GM23338 (cell line): Measurements from ENCODE around the gene GMPR. TPM values are rescaled to one million over a fixed set of nuclear protein-coding genes. Genes with fewer than 3 reads are reported as not detected.

ENCODE experiments used
- ATAC-seq: fragments of 200-7000 bp; cut with Tn5 transposase; 3 replicates; pipeline ENCODE4 v1.9.1; 2020
- DNase-seq: peaks from one replicate; pipeline ENCODE4 v3.0.0-alpha.2; 2015; ENCODE audit warnings: low spot score
- H2AFZ ChIP-seq: fragments of 200-600 bp; sonication (generic); 2 replicates; pipeline ENCODE4 v1.8.0; 2016; ENCODE audit warnings: antibody characterized with exemption, mild to moderate bottlenecking, moderate library complexity
- H3F3A ChIP-seq: fragments of 200-600 bp; sonication (generic); replicated peaks from 2 replicates; pipeline ENCODE4 v1.8.0; 2017; ENCODE audit warnings: antibody characterized with exemption, mixed run types, low read depth
- H3K27ac ChIP-seq: fragments of 200-600 bp; sonication (generic); 2 replicates; pipeline ENCODE4 v1.6.1; 2016; ENCODE audit warnings: low read depth
- H3K27me3 ChIP-seq: fragments of 200-600 bp; sonication (generic); 2 replicates; pipeline ENCODE4 v1.8.0; 2016; ENCODE audit warnings: mild to moderate bottlenecking, mixed run types, moderate library complexity; ENCODE audit not compliant: insufficient read depth
- H3K36me3 ChIP-seq: fragments of 200-600 bp; sonication (generic); 2 replicates; pipeline ENCODE4 v1.8.0; 2016; ENCODE audit warnings: mild to moderate bottlenecking; ENCODE audit not compliant: insufficient read depth
- H3K4me1 ChIP-seq: fragments of 200-600 bp; sonication (generic); 2 replicates; pipeline ENCODE4 v1.8.0; 2016; ENCODE audit warnings: mild to moderate bottlenecking, moderate library complexity; ENCODE audit not compliant: insufficient read depth
- H3K4me2 ChIP-seq: fragments of 200-600 bp; sonication (generic); 2 replicates; pipeline ENCODE4 v1.7.1; 2017; ENCODE audit warnings: mixed run types
- H3K4me3 ChIP-seq: fragments of 200-600 bp; sonication (generic); 2 replicates; pipeline ENCODE4 v1.6.1; 2016; ENCODE audit warnings: mixed run types
- H3K79me2 ChIP-seq: fragments of 200-600 bp; sonication (generic); replicated peaks from 2 replicates; pipeline ENCODE4 v1.8.0; 2017; ENCODE audit warnings: mild to moderate bottlenecking; ENCODE audit not compliant: insufficient read depth
- H3K9me2 ChIP-seq: fragments of 200-600 bp; sonication (generic); 2 replicates; pipeline ENCODE4 v1.8.0; 2017; ENCODE audit not compliant: insufficient read depth
- H4K20me1 ChIP-seq: fragments of 200-600 bp; sonication (generic); replicated peaks from 2 replicates; pipeline ENCODE4 v1.8.0; 2017; ENCODE audit warnings: mild to moderate bottlenecking; ENCODE audit not compliant: insufficient read depth
- H3K27ac Mint-ChIP-seq: 2 replicates; pipeline ENCODE4 v1.8.0; 2020; ENCODE audit warnings: inconsistent platforms, mild to moderate bottlenecking, moderate library complexity, mixed read lengths
- H3K27me3 Mint-ChIP-seq: 3 replicates; pipeline ENCODE4 v1.8.0; 2022; ENCODE audit warnings: low read depth, mild to moderate bottlenecking, moderate library complexity, mixed read lengths, inconsistent platforms; ENCODE audit not compliant: insufficient read depth, poor library complexity
- H3K36me3 Mint-ChIP-seq: 3 replicates; pipeline ENCODE4 v1.8.0; 2021; ENCODE audit warnings: low read depth, mild to moderate bottlenecking, inconsistent platforms, moderate library complexity, mixed read lengths
- H3K4me1 Mint-ChIP-seq: 3 replicates; pipeline ENCODE4 v1.8.0; 2020; ENCODE audit warnings: mild to moderate bottlenecking, inconsistent platforms, mixed read lengths
- H3K4me3 Mint-ChIP-seq: 3 replicates; pipeline ENCODE4 v1.8.0; 2021; ENCODE audit warnings: moderate library complexity, mild to moderate bottlenecking, inconsistent platforms, mixed read lengths
- H3K9me3 Mint-ChIP-seq: 3 replicates; pipeline ENCODE4 v1.8.0; 2020; ENCODE audit warnings: moderate library complexity, mild to moderate bottlenecking, inconsistent platforms, mixed read lengths
- CREB1 ChIP-seq: fragments of 250-450 bp; sonication (Bioruptor Pico); IDR thresholded peaks from 2 replicates; pipeline ENCODE4 v1.5.0; 2020; ENCODE audit warnings: low read depth, mild to moderate bottlenecking, moderate library complexity
- CTCF ChIP-seq, 2 experiments: fragments of 200-600 bp in 1 of 2; sonication (generic) in 1 of 2; conservative IDR thresholded peaks; 2 replicates each; pipeline versions ENCODE4 v1.5.1 to v1.6.1; 2016 to 2017; ENCODE audit warnings: antibody characterized with exemption in 2 of 2, low read depth in 2 of 2, mild to moderate bottlenecking in 2 of 2, moderate library complexity in 1 of 2
- ETS1 ChIP-seq: IDR thresholded peaks from 2 replicates; pipeline ENCODE4 v1.6.1; 2016; ENCODE audit warnings: antibody characterized with exemption
- EZH2 ChIP-seq: fragments of 200-600 bp; sonication (generic); IDR thresholded peaks from one replicate; pipeline ENCODE4 v1.8.0; 2017; ENCODE audit warnings: antibody characterized with exemption, mild to moderate bottlenecking, low read depth; ENCODE audit not compliant: unreplicated experiment
- EZH2phosphoT487 ChIP-seq: fragments of 200-600 bp; sonication (generic); IDR thresholded peaks from one replicate; pipeline ENCODE4 v1.8.1; 2018; ENCODE audit warnings: antibody characterized with exemption; ENCODE audit not compliant: unreplicated experiment
- JUNB ChIP-seq: IDR thresholded peaks from one replicate; pipeline ENCODE4 v1.6.1; 2016; ENCODE audit warnings: antibody characterized with exemption; ENCODE audit not compliant: unreplicated experiment
- NANOG ChIP-seq: IDR thresholded peaks from 2 replicates; pipeline ENCODE4 v1.6.1; 2016; ENCODE audit warnings: antibody characterized with exemption, borderline replicate concordance
- POLR2AphosphoS5 ChIP-seq: IDR thresholded peaks from 2 replicates; pipeline ENCODE4 v1.6.1; 2016; ENCODE audit warnings: antibody characterized with exemption, low read depth
- REST ChIP-seq: IDR thresholded peaks from one replicate; pipeline ENCODE4 v1.6.1; 2018; ENCODE audit warnings: antibody characterized with exemption; ENCODE audit not compliant: unreplicated experiment
- STAT1 ChIP-seq: IDR thresholded peaks from one replicate; pipeline ENCODE4 v1.6.1; 2016; ENCODE audit warnings: antibody characterized with exemption; ENCODE audit not compliant: unreplicated experiment
- ZNF114 ChIP-seq: fragments of 250-450 bp; sonication (Bioruptor Pico); IDR thresholded peaks from 2 replicates; pipeline ENCODE4 v1.5.0; 2020; ENCODE audit warnings: mild to moderate bottlenecking, moderate library complexity
- ZNF331 ChIP-seq: fragments of 250-450 bp; sonication (Bioruptor Pico); IDR thresholded peaks from 2 replicates; pipeline ENCODE4 v1.5.0; 2020; ENCODE audit warnings: low read depth, mild to moderate bottlenecking, moderate library complexity
- ZNF462 ChIP-seq: fragments of 250-450 bp; sonication (Bioruptor Pico); IDR thresholded peaks from 2 replicates; pipeline ENCODE4 v1.5.0; 2020; ENCODE audit warnings: mild to moderate bottlenecking, moderate library complexity
- polyA plus RNA-seq: library from polyadenylated mRNA; unstranded; fragments of >200 nt; fragmentation: Nextera tagmentation; extraction: Ambion mirVana; gene quantifications from 2 replicates; pipeline ENCODE4 v1.2.1, GENCODE V29; 2016
- total RNA-seq: library from RNA; depleted of rRNA; stranded (reverse); fragments of >200 nt; shearing (Covaris generic); gene quantifications from 2 replicates; pipeline ENCODE4 v1.2.3, GENCODE V29; 2014

The GMPR gene
- total and polyA plus RNA-seq, 2 experiments from 2014 or later, result 0.23 to 0.35 TPM

- H3K4me2 ChIP-seq, result no peak overlapping the region
- no peaks in the 10 kb centered on the region; the same call in 1 of the 2 replicates for H3K9me2 ChIP-seq
- H3K27ac Mint-ChIP-seq, result no peak overlapping the region
- DNase-seq, result no peak
- no peaks in the 10 kb centered on the region; the same call in 1 of the 2 replicates for H3K4me1 ChIP-seq
- no peak overlapping the region for H3K4me3 ChIP-seq
- no peak for ATAC-seq
- H3K4me3 Mint-ChIP-seq, result no peak overlapping the region
- H3K79me2 ChIP-seq, result no peaks in the 10 kb centered on the region
- H3K27me3 Mint-ChIP-seq, result peaks cover 5% of the 10 kb centered on the region
- TF ChIP-seq CTCF (conservative IDR thresholded peaks at IDR 0.05; ENCODE audit: low read depth in 2 of 2) (no peak), STAT1 (no peak), ZNF331 (no peak), REST (no peak), ZNF462 (CRISPR knock-in tag) (no peak), CREB1 (CRISPR knock-in tag) (no peak), EZH2 (no peak), POLR2AphosphoS5 (no peak), ETS1 (no peak), ZNF114 (CRISPR knock-in tag) (no peak), EZH2phosphoT487 (no peak), NANOG (no peak), JUNB (no peak)
- H3K36me3 Mint-ChIP-seq, result no peaks in the 10 kb centered on the region
- no peaks in the 10 kb centered on the region for H3K9me3 Mint-ChIP-seq
- no peaks in the 10 kb centered on the region for H4K20me1 ChIP-seq
- peaks cover 3% of the 10 kb centered on the region; the same call in 1 of the 3 replicates for H3K4me1 Mint-ChIP-seq
- no peak overlapping the region for H2AFZ ChIP-seq
- H3K27ac ChIP-seq, result no peak overlapping the region
- H3K27me3 ChIP-seq, result no peaks in the 10 kb centered on the region
- no peaks in the 10 kb centered on the region for H3K36me3 ChIP-seq
- no peaks in the 10 kb centered on the region for H3F3A ChIP-seq
Measured at GRCh38 chr6:16251706-16252105, 13.3 kb downstream of the GMPR start.
